ENCODE data around the gene GMDS.

The GMDS gene

GRCh38 chr6:1917626-1918371 is 327.6 kb downstream of the GMDS start:
- no peaks in the 10 kb centered on the region for H3K27me3 ChIP-seq (ENCODE audit: insufficient read depth, low read depth)
- H3K4me1 ChIP-seq (ENCODE audit: low read depth, poor library complexity, severe bottlenecking), result no peaks in the 10 kb centered on the region
- no peak overlapping the region for H3K27ac ChIP-seq
- no peaks in the 10 kb centered on the region for H3K36me3 ChIP-seq (ENCODE audit: insufficient read depth)
- no peaks in the 10 kb centered on the region for H4K20me1 ChIP-seq (ENCODE audit: insufficient read depth)
- no peak overlapping the region for H2AFZ ChIP-seq (ENCODE audit: low read depth)
- no peak for TF ChIP-seq CTCF (conservative IDR thresholded peaks at IDR 0.05; ENCODE audit: low read depth, low read length)
- H3K4me3 ChIP-seq (IDR thresholded peaks at IDR 0.05; ENCODE audit: insufficient read depth, low read depth, low read length), result no peak overlapping the region
- H3K4me2 ChIP-seq, result no peak overlapping the region
- no peak overlapping the region for H3K9ac ChIP-seq
- H3K79me2 ChIP-seq (ENCODE audit: insufficient read depth, low read depth), result no peaks in the 10 kb centered on the region

- Histone ChIP-seq H2AFZ (ENCODE audit: low read depth) (no peak overlapping the region), H3K27me3 (ENCODE audit: insufficient read depth, low read depth) (no peaks in the 10 kb centered on the region), H3K4me2 (no peak overlapping the region), H3K4me1 (ENCODE audit: low read depth, poor library complexity, severe bottlenecking) (no peaks in the 10 kb centered on the region), H4K20me1 (ENCODE audit: insufficient read depth) (no peaks in the 10 kb centered on the region), H3K27ac (no peak overlapping the region), H3K79me2 (ENCODE audit: insufficient read depth, low read depth) (no peaks in the 10 kb centered on the region), H3K9ac (no peak overlapping the region), H3K4me3 (IDR thresholded peaks at IDR 0.05; ENCODE audit: insufficient read depth, low read depth, low read length) (no peak overlapping the region), H3K36me3 (ENCODE audit: insufficient read depth) (no peaks in the 10 kb centered on the region)
- TF ChIP-seq CTCF (conservative IDR thresholded peaks at IDR 0.05; ENCODE audit: low read depth, low read length), result no peak
Measured at GRCh38 chr6:1916334-1917070, 328.9 kb downstream of the GMDS start.

GRCh38 chr6:1915226-1915625 is 330.2 kb downstream of the GMDS start:
- no peaks in the 10 kb centered on the region for H3K36me3 ChIP-seq (ENCODE audit: insufficient read depth)
- no peak overlapping the region for H2AFZ ChIP-seq (ENCODE audit: low read depth)
- H4K20me1 ChIP-seq (ENCODE audit: insufficient read depth), result no peaks in the 10 kb centered on the region
- H3K79me2 ChIP-seq (ENCODE audit: insufficient read depth, low read depth), result no peaks in the 10 kb centered on the region
- H3K4me2 ChIP-seq, result no peak overlapping the region
- H3K27ac ChIP-seq, result no peak overlapping the region
- H3K27me3 ChIP-seq (ENCODE audit: insufficient read depth, low read depth), result no peaks in the 10 kb centered on the region
- H3K4me3 ChIP-seq (IDR thresholded peaks at IDR 0.05; ENCODE audit: insufficient read depth, low read depth, low read length), result no peak overlapping the region
- no peak for TF ChIP-seq CTCF (conservative IDR thresholded peaks at IDR 0.05; ENCODE audit: low read depth, low read length)
- H3K4me1 ChIP-seq (ENCODE audit: low read depth, poor library complexity, severe bottlenecking), result no peaks in the 10 kb centered on the region
- no peak overlapping the region for H3K9ac ChIP-seq

GRCh38 chr6:1913577-1913976 is 331.8 kb downstream of the GMDS start:
- TF ChIP-seq CTCF (conservative IDR thresholded peaks at IDR 0.05; ENCODE audit: low read depth, low read length), result no peak
- Histone ChIP-seq H3K27me3 (ENCODE audit: insufficient read depth, low read depth) (no peaks in the 10 kb centered on the region), H3K27ac (no peak overlapping the region), H4K20me1 (ENCODE audit: insufficient read depth) (no peaks in the 10 kb centered on the region), H3K36me3 (ENCODE audit: insufficient read depth) (no peaks in the 10 kb centered on the region), H3K4me3 (IDR thresholded peaks at IDR 0.05; ENCODE audit: insufficient read depth, low read depth, low read length) (no peak overlapping the region), H3K9ac (no peak overlapping the region), H3K79me2 (ENCODE audit: insufficient read depth, low read depth) (no peaks in the 10 kb centered on the region), H2AFZ (ENCODE audit: low read depth) (no peak overlapping the region), H3K4me1 (ENCODE audit: low read depth, poor library complexity, severe bottlenecking) (no peaks in the 10 kb centered on the region), H3K4me2 (no peak overlapping the region)

All from KMS-11 (cell line).